Femur (tissue), 1 donor: ENCODE results near the gene CDHR3.
A peak's percentile ranks its signal among the peaks of the same experiment; 100 is the strongest.
"Not testable (repeated sequence)": the region's sequence is repeated elsewhere in the genome, so short reads cannot be mapped to it uniquely, and the experiment has no call there.

Experiments used
- DNase-seq: peaks from one replicate; pipeline ENCODE4 v3.0.0-alpha.2; 2017

Gene CDHR3

DNA sequence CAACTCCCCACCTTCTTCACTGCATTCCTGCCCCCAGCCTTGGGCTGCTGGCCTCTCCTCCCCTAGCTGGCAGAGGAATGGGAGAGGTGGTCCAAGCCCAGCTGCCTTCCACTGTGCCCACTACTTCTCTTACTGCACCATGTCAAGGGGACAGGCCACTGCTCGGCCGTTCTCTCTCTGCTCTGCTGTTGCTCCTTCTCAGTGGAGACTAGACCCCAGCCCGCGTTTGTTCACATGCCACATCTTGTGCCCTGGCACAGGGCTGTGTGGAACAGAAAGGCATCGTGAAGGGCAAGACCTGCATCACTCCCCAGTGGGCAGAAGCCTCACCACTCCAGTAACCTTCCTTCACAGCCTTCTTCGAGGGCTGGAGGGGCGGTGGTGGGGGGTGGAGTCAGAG lies 711 bp upstream of the CDHR3 start:
- DNase-seq, result no peak

DNA sequence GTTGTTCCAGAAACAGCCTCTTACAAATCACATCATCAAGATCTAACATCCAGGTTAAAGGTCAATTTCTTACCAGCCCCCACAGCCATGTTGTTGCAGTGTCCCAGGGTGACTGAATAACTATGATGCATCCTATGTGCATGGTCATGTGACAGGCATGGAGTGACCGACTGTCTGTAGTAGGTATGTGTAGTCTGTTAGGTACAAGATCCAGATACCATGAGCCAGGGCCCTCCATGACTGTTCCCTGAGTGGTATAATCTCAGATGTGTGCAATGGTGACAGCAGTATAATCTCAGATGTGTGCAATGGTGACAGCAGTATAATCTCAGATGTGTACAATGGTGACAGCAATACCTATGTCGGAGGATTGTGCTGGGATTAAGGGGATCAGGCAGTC lies 8.8 kb downstream of the CDHR3 start:
- DNase-seq, result no peak

DNA sequence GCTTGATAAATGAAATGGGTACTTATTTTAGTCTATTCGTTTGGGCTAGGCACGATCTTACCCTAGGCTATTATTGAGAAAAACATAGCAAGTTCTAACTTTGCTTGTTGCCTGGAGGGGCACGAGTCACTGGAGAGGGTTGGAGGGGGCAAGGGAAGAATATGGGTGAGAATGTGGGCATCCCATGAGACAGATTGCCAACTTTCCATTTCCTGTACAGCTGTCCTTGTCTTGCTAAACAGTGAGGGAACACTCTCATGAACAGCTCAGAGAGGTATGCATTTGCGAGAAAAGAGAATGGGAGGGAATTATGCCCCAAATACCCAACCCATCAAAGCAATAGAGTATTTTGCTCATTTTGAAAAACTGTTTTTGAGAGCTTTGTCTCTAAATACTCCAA lies 9.2 kb downstream of the CDHR3 start:
- DNase-seq, result no peak

DNA sequence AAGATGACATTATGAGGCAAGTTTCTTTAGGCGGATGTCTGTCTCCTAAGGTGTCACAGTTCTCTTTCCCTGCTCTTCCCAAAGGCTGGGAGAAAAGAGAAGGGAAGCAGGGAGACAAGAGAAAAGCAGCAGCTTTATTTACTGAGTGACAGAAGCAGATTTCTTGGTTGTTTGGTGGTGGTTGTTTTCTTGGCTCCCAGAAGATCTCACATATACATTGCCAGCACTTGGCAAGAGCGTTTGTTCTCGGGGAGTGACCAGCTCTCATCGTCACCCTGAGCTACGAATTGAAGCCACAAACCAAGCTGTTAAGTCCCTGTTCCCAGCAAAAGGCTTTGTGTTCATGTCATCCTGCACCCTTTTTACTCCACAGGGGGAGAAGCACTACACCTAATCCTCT lies 11.4 kb downstream of the CDHR3 start:
- DNase-seq, result no peak

DNA sequence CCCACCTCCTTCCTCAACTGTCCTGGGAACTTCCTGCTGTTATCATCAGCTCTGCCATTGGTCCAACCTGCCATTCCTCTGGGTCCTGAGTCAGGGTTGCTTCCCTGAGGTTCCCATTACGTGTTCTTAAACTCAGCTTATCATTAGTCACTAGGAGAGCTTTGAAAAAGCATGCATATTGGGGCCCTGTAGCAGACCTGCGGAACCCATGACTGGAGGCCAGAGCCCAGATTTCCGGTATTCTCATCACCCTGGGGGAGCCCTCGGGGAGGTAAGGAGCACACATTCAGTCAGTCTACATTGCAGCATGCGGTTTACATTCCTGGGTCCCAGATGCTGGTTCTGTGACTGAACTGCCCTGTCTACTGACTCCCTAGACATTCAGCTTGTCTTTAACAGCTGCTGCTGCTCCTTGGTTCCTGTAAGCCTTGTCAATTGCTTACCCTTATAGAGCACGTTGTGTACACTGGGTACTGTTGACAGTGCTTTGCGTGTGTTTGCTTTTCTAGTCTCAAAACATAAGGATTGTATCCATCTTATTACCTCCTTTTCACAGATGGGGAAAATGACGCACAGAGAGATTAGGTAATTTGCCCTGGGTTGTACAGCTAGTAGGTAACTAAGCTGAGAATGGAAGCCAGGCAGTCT lies 12.8 kb downstream of the CDHR3 start:
- DNase-seq, result no peak

DNA sequence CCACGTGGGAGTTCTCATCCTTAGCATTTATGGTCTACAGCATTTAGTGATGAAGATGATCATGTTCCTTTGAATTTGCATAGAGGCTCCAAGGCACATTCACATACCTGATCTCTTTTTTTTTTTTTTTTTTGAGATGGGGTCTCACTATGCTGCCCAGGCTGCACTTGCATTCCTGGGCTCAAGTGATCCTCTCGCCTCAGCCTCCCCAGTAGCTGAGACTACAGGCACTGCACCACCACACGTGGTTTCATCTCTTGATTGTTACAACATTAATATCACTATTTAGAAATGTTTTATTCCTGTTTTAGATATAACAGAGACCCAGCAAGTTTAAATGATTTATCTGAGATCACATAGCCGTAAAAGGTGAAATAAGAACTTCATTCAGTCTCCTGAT lies 13.8 kb downstream of the CDHR3 start:
- DNase-seq, result no peak

DNA sequence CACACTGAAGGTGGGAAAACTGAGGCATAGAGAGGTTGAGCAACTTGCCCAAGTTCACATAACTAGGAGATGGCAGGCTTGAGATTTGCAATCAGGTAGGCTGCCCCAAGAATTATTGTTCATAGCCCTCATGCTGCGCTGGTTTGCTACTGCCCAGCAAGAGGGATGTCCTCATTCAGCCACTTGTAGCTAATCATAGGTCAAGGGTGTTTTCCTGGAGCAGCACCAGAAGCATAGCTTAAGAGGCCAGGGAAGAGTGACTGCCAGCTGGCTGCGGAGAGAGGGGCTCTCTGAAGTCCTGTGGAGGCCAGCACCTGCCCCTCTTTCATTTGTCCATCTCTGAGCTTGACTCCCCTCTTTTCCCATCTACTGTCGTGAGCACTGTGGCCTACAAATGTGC lies 15.0 kb downstream of the CDHR3 start:
- no peak for DNase-seq

DNA sequence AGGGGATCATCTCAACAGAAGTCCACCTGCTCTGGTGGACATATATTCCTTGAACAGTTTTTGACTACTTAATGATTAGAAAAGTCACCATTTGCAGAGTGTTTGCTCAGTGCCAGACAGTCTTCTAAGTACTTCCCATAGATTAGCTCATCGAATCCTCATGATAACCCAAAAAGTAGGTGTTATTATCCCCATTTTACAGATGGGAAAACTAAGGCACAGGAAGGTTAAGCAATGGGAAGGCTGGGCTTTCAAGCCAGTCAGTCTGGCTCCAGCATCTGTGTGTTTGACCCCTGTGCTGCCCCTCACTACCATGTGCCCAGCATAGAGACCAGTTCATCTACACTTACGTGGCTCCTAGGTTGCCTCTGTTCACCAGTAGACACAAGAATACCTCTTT lies 15.9 kb downstream of the CDHR3 start:
- no peak for DNase-seq

DNA sequence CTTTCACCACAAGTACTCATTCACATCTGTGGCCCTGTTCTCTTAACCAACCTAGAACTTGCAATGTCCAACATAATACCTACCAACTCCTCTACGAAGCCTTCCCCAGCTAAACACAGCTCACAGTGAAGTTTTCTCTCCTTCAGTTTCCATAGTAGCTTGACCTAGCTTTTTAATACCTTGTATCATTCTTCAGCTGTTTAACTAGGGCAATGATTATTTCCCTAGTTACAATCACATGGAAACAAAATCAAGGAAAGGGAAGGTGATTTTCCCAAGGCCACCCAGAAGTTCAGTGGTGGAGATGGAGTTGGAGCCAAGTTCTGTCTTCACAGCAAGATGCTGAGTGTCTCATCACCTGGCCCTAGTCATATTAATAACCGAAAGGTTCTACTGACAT lies 16.3 kb downstream of the CDHR3 start:
- no peak for DNase-seq

DNA sequence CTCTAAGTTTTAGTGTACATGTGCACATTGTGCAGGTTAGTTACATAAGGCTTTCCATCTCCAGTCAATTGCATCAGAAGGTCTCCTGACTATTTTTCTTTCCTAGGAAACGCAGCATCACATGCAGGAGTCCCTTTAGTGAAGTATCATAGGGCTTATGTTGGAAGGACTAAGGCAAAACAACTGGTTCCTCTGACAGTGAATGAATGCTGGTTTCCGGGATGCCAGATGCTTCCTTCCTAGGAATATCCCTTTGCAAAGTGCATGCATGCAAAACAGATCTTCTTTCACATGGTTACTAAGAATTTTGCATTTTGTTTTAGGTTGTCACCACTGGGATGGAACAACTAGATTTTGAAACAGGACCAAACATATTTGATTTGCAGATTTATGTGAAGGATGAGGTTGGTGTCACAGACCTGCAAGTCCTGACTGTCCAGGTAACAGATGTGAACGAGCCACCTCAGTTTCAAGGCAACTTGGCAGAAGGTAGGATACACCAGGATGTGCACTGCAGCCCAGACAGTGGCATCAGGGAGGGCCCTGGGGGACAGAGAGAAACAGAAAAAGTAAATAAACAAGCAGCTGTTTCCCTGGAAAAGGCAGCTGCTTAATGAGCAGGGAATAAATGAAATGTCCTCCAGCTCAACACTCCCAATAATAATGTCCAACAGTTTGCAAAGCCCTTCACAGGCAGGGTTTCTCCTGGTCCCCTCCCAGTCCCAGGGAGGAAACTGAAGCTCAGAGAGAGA lies 17.8 kb downstream of the CDHR3 start:
- DNase-seq, result no peak

DNA sequence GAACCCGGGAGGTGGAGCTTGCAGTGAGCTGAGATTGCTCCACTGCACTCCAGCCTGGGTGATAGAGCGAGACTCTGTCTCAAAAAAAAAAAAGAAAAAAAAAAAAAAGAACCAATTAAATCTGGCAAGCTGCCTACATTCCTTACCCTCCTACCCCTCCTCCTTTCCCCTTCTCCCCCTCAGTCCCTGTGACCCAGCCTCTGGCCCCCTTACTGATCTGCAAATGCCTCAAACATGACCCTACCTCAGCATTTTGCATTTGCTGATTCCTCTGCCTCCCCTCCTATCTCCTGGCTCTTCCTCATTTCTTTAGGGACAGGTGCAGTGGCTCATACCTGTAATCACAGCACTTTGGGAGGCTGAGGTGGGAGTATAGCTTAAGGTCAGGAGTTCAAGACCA lies 19.3 kb downstream of the CDHR3 start:
- DNase-seq, result no peak

DNA sequence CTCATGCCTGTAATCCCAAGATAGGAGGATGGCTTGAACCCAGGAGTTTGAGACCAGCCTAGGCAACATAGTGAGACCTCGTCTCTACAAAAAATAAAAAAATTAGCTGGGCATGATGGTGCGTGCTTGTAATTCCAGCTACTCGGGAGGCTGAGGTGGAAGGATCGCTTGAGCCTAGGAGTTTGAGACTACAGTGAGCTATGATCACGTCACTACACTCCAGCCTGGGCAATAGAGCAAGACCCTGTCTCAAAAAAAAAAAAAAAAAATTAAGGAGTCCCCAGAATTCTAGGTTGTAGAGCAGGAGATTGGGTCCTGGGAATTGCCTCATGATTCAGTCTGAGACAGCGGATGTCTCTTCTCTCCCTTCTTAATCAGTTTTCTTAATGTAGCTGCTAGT lies 21.7 kb downstream of the CDHR3 start:
- DNase-seq, result not testable (repeated sequence)

DNA sequence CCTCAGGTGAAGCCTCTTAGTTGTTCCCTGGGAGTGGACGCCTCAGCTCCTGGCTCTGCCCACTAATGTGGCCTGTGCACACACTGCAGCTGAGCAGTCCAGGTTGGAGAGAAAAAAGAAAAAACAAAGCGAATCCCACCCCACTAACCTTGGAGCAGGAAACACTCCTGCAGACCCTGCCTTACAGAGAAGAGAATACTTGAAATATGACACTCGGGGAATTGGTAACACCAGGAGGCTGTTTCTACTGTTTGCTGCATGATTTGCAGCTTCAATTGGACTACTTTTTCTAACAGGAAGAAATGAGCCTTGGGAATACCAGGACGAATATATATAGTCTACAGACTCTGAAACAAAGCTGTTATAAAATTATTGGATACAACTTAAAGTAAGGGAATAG lies 22.2 kb downstream of the CDHR3 start:
- no peak for DNase-seq

DNA sequence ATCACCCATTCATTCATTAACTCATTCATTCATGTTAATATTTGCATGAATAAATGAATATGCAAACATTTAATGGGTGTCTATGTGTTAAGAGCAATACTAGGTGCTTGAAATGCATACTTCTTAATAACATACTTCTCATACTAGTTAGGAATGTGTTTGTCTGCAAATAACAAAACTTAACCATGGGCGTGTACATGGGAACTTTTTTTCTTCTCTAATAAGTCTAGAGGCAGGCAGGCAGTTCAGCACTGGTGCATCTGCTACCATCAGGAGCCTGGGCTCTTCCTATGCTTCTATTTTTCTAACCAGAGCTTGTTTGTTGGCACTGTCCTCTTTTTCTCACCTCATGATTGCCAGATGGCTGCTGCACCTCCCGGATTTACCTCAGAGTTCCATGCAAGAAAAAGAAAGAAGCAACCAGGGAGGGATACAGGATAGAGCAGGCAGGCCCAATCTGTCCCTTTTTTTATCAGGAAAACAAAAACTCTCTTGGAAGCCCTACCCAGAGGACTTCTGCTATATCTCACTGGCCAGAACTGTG lies 22.7 kb downstream of the CDHR3 start:
- DNase-seq, result no peak

DNA sequence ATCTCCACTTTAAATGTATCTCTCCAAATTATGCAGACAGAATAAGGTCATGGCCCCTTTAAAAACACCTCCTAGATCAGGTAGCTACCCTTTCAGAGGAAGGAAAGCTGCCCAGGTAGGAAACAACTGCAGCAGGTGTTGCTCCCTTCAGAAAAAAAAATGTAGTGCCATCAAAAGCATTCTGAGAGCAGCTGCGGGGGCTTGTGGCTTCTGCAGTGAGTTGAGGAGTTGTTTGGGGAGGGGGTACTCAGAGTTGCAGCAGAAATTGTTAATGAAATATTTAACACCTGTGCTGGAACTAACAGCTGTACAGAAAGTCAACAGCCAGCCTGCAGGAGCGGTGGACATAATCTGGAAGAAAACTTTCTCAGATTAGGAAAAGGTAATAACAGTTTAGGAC lies 24.0 kb downstream of the CDHR3 start:
- DNase-seq, result no peak

DNA sequence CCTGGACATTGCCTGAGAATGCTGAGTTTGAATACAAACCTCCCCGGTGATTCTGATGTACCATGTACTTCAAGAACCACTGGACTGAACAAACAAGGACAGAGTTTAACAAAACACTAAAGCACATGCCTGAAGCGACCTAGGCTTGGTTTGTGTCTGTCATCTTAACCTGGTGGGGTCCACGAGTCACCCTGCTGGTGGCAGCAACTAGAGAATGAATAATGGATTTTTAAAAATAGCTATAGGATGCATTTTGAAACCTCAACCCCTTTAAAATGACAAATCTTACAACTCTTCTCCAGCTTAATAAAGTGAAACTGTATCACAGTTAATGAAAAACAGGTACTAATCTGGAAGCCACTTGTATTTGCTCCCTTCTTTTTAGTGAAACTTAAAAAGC lies 25.2 kb downstream of the CDHR3 start:
- no peak for DNase-seq

DNA sequence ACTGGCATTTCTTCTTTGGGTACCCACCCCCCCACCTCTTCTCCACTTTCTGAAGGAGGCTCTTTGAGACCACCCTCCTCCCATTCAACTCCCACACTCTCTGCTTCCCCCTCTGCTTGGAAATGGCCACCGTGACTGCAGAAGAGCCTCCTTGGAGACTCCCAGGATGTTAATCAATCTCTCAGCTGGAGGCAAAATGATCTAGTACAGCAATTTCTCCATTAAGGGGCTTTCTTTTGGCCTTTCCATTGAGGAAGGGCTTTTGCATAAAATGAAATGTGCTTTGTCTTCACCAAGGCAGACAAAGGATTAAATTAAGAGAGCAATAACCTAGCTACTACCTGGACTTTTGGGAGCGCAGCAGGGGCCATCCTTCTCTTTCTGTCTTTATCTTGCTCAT lies 26.1 kb downstream of the CDHR3 start:
- DNase-seq, result no peak

DNA sequence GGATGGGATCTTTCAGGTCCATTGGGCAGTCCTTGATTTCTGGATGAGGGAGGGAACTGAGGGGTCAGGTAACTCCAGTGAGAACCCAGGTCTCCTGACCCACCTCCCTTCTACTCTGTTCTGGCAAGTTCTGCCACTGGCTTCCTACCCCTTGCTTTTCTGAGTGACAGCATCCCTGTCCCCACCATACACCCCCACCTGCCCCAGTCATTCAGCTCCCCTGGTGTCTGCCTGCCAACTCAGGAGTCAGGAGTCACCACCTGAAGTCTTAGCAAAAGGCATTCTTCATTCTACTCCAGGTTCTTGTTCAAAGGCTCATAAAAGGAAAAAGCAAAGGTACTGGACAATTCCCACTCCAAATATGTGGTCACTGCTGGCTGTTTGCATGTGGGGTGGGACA lies 26.6 kb downstream of the CDHR3 start:
- DNase-seq, result no peak

DNA sequence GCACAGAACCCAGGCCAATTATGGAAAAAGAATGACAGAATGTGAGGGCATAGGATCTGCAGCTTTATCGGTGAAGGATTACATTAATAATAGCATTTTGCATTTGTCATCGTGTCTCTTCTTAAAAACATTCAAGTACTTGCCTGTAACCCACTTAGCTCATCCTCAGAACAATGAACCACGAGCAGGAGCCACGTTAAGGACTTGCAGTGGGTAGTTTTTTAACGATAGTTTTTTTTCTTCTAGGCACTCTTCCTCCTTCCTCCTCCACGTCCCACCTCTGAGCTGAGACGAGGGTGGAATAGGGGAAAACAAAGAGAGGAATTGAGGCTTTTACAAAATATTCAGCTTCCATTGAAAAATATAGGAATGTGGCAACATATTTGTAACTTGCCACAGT lies 27.1 kb downstream of the CDHR3 start:
- DNase-seq, result no peak

DNA sequence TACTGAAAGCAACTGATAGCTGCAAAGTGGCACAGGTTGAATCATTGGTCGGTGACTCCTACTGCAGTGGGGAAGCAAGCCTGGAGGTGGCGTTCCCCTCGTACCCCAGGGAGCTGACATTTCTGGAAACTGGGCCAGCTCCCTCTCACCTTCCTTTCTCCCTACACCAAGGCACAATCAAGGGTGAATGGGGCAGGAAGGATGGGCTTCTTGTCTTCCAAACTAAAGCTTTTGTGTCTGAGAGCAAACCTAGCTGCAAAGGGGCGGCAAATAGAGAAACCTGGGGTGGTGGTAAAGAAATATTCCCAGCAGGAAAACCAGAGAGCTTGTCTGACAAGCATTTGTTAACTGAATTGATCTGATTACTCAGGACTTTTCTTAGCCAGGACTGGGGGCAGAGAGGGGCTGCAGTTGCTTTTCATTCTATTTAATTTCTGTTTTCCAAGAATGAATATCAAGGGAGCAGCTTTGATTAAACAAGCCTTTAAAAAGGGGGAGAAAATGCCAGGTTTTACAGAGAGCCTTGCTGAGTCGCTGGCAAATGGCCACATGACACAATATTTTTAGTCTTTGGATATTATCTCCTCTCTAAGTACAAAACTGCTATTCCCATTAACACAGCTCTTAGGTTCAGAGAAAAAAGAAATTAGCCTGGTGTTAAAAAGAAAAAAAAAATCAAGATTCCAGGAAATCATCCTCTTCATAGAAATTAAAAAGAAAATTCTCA lies 27.8 kb downstream of the CDHR3 start:
- DNase-seq, result peak; percentile 37

DNA sequence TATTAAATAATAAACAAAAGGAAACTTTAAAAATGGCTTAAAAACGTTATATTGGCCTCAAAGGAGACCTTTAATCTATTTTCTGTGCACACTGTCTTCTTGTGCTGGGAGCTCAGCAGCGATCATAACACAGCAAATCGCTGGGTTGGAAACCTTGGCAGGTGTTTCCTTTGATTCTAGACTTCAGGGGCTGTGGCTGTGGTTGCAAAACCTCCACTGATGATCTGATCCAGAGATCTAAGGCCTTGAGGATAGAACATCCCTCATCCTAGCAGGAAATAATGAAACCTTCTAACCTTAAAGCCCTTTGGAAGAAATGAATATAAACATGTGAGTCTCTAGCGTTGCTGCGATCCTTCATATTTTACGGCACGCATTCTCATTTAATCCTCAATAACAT lies 29.8 kb downstream of the CDHR3 start:
- no peak for DNase-seq

DNA sequence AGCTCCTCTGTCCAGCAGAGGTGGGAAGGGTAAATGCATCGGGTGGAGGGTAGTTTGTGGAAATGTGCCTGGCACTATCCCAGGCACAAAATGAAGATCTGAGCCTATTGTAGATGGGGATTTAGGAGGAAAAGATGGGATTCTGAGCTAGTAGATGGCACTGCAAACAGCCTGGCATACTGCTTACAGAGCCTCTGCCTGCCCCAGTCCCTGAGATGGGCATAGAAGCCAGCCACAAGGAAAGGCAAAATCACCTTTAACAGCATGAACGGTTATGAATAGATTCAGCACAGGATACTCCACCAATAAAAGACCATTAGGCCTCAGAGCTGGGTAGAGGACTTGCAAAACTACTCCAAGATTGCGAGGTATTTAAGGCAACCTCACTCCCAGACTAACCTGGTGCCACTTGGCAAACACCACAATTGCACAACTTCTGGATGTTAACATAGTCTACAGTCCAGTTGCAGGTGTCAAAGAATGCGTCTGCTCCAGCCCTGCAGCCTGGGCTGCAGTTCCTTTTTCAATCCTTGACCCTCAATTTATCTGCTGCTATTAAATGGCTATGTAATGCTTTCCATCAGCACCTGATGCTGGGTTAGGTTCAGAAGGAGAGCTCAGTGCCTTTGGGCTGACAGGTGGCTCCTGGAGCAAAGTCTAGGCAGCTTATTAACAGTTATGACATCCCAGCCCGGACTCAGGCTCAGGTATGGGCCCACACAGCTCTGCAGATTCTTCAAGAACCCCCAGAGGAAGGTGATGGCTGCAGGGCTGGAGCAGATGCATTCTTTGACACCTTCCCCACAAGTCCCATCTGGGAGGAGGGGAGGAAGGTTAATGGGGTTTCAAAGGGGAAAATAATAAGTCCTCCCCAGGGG lies 34.0 kb downstream of the CDHR3 start:
- no peak for DNase-seq

DNA sequence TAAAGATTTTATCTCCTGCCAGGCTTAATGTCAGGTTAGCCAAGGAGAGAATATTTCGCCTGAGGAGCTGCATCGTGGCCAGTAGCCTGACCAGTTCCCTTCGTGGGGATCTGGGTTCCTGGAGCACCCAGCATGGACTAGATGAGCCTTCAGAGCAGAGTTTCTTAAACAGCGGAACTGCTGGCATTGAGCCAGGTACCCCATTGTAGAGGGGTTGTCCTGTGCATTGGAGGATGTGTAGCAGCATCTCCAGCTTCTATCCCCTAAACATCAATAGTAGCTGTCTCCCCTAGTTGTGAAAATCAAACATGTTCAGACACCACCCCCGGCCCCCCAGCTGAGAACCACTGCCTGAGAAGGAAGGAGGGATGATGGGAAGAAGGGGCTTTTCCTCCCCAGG lies 36.2 kb downstream of the CDHR3 start:
- DNase-seq, result no peak
